GM18526 (cell line): Measurements from ENCODE around the gene SON.

Experiments
- POLR2A ChIP-seq: IDR thresholded peaks from 3 replicates; pipeline ENCODE4 v1.6.1; 2011; ENCODE audit not compliant: insufficient read length; ENCODE audit errors: extremely low read depth

The SON gene

GRCh38 chr21:33542640-33543504 is at the start of gene SON:
TSS of gene SON (plus strand) at chr21:33543038. CDS start at chr21:33543093, 55 bp downstream.
- peak; percentile 87 for TF ChIP-seq POLR2A

DNA sequence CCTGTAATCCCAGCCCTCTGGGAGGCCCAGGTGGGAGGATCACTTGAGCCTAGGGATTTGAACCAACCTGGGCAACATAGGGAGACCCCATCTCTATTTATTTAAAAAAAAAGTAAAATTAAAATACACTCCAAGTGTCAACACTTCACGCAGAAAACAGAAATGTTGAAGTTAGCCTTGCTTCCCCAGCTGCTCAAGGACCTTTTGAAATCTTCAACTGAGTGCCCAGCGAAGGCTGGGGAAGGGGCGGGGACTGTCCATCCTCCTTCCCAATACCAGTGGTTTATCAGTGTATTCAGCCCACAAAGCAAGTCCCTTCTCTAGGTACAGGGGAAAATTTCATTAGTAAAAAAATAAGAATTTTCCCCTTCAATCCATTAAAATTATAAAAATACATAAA is 49.1 kb upstream of the SON start:
- TF ChIP-seq POLR2A: no peak

GRCh38 chr21:33495743-33496142 is 47.1 kb upstream of the SON start:
- no peak for TF ChIP-seq POLR2A

DNA sequence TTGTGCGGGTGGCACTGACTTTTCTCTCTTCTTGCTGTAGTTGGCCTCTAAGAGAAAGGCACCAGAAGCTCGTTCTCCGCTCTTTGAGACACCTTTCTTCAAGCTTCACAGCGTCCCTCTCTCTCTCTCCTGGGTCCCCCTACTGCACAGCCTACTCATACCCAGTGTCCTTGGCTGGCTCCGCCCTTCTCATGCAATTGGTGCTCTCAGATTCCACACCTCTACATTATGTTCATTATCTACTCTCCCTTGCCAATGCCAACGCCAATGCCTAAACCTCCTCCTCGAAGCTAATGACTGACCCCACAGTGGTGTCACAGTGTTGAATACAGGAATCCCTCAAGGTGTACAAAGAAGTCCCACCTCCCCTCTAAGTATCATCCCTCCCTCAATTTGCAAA is 46.5 kb upstream of the SON start:
- no peak for TF ChIP-seq POLR2A

GRCh38 chr21:33505833-33506232 is 37.0 kb upstream of the SON start:
- TF ChIP-seq POLR2A: no peak

- no peak for TF ChIP-seq POLR2A
Observed at GRCh38 chr21:33510826-33511225, 32.0 kb upstream of the SON start.

- TF ChIP-seq POLR2A: no peak
Observed at GRCh38 chr21:33511639-33512038, 31.2 kb upstream of the SON start.

DNA sequence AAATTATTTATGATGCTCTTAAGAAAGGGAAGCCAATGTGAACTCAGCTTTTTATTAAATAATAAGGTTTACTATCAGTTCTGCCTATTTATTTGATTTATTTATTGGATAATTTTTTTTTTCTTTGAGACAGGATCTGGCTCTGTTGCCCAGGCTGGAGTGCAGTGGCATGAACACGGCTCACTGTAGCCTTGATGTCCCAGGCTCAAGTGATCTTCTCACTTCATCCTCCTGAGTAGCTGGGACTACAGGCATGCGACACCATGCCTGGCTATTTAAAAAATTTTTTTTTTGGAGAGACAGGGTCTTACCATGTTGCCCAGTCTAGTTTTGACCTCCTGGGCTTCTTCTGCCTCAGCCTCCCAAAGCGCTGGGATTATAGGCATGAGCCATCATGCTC is 30.4 kb upstream of the SON start:
- no peak for TF ChIP-seq POLR2A

DNA sequence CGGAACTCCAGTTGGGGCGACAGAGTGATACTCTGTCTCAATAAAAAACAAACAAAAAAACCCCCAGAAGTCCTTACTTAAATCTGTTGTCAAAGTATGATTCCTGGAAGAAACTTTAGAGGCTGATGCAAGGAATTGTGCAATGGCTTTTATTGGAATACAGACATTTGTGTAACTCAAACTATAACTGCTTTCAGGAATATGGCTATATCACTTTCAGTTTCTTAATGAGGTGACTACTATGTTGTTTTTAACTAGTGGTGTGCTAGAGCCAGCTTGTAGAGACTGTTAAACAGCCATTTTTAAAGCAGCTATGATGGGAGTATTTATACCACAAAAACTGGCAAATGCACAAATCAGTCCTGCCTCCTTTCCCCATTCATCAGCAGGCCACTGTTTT is 28.6 kb upstream of the SON start:
- TF ChIP-seq POLR2A: no peak

DNA sequence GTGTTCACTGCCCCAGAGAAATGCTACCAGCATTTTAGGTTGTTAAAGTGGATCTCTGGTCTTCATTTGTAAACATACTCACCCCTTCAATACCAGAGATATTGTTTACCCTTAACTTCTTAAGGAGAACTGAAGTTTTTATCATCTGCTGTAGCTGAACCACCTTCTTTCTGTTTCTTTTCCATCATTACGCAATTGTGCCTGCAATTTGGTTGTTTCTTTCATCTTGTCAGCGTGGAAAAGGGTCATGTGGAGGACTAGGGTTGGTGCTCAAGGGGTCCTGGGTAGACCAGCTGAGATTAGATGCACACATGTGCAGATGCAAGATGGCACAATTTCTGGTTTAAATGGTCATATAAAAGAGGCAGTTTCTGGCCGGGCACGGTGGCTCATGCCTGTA is 23.9 kb upstream of the SON start:
- no peak for TF ChIP-seq POLR2A

GRCh38 chr21:33522297-33522952 is 20.4 kb upstream of the SON start:
- no peak for TF ChIP-seq POLR2A

DNA sequence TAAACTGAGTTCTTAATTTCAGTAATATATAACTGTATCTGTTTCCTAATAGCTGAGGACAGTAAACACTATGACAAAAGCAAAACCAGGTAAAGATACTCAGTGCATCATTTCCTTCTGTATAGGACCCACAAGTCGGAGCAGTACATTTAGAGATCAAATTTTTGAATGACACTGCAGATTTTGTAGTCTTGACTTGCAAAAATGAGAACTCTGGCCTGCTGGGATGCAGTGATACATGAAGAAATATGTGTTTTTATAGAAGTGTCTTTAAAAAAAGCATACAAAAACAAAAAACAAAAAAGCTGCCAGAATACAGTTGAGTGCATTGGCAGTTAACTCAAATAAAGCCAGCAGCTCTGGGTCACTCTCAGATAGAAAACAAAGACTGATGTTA is 19.9 kb upstream of the SON start:
- TF ChIP-seq POLR2A: no peak

GRCh38 chr21:33531007-33531406 is 11.8 kb upstream of the SON start:
- TF ChIP-seq POLR2A: no peak

GRCh38 chr21:33537212-33537611 is 5.6 kb upstream of the SON start:
- no peak for TF ChIP-seq POLR2A

DNA sequence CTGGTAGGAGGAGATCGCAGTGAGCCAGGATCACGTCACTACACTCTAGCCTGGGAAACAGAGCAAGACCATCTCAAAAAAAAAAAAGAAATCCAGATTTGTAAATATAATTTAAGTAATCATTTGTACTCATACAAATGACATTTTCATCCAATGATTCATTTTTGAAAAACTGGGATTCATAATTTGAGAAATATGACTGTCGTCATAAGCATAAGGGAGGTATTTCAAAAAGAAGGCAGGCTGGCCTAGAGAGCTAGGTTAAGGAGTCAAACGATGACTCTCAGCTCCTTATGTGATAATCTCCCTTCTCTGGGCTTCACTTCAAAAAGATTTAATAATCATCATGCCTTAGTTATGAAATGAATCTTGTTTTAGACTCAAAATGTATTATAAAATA is 3.2 kb upstream of the SON start:
- TF ChIP-seq POLR2A: no peak

DNA sequence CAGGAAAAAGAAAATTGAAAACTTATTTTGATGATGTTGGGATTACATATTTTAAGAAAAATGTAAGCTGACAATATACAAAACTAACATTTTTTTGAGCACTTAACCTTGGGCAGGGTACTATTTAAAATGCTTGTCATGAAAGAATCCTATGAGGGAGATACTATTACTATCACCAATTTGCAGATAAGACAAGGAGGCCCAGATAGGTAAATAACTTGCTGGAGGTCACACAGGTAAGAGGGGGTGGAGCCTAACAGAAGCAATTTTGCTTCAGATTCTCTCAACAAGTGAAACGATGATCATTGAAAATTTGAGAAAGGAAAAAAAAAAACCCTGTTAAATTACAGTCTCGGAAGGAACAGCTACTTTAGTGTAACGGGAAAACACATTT is 2.1 kb upstream of the SON start:
- TF ChIP-seq POLR2A: no peak
